GM21576 (cell line): ENCODE measurements around the gene CDHR2.
A peak's percentile ranks its signal among the peaks of the same experiment; 100 is the strongest.

ENCODE experiments used
- ATAC-seq: cut with Tn5 transposase; IDR thresholded peaks from one replicate; pipeline ENCODE4 v1.9.1; 2021; ENCODE audit warnings: mild to moderate bottlenecking, moderate library complexity; ENCODE audit not compliant: unreplicated experiment

The CDHR2 gene

GRCh38 chr5:176612855-176613254 is 63.7 kb downstream of the CDHR2 start:
- ATAC-seq, result no peak

GRCh38 chr5:176614805-176615478 is 65.8 kb downstream of the CDHR2 start:
- ATAC-seq, result no peak

GRCh38 chr5:176616511-176616910 is 67.4 kb downstream of the CDHR2 start:
- ATAC-seq, result no peak

GRCh38 chr5:176618783-176619182 is 69.6 kb downstream of the CDHR2 start:
- ATAC-seq, result no peak

- ATAC-seq, result peak; percentile 90
Measured at GRCh38 chr5:176619203-176619568, 70.0 kb downstream of the CDHR2 start.

GRCh38 chr5:176619569-176620332 is 70.6 kb downstream of the CDHR2 start:
- ATAC-seq, result no peak

- ATAC-seq, result no peak
Measured at GRCh38 chr5:176620333-176620981, 71.3 kb downstream of the CDHR2 start.

- no peak for ATAC-seq
Measured at GRCh38 chr5:176621661-176622079, 72.5 kb downstream of the CDHR2 start.

GRCh38 chr5:176624142-176624541 is 75.0 kb downstream of the CDHR2 start:
- no peak for ATAC-seq

- no peak for ATAC-seq
Measured at GRCh38 chr5:176624938-176625337, 75.8 kb downstream of the CDHR2 start.

- ATAC-seq, result no peak
Measured at GRCh38 chr5:176625512-176625911, 76.4 kb downstream of the CDHR2 start.

- no peak for ATAC-seq
Measured at GRCh38 chr5:176625966-176626875, 77.1 kb downstream of the CDHR2 start.

GRCh38 chr5:176626876-176627236 is 77.7 kb downstream of the CDHR2 start:
- ATAC-seq, result no peak

GRCh38 chr5:176627582-176627981 is 78.4 kb downstream of the CDHR2 start:
- no peak for ATAC-seq

- ATAC-seq, result no peak
Measured at GRCh38 chr5:176628406-176629228, 79.5 kb downstream of the CDHR2 start.

GRCh38 chr5:176629317-176629852 is 80.2 kb downstream of the CDHR2 start:
- no peak for ATAC-seq

- ATAC-seq, result no peak
Measured at GRCh38 chr5:176629853-176630680, 80.9 kb downstream of the CDHR2 start, which contains the start of the genes EIF4E1B and SNCB. Gene EIF4E1B (plus strand): TSS chr5:176630675. CDS start chr5:176642788, 12,113 bp downstream. Gene SNCB (minus strand): TSS chr5:176630534. CDS start chr5:176629654, 880 bp downstream.

- no peak for ATAC-seq
Measured at GRCh38 chr5:176630681-176631222, 81.6 kb downstream of the CDHR2 start.
